Measurements from ENCODE around the gene AMFR. TPM values are rescaled to one million over a fixed set of nuclear protein-coding genes. Genes with fewer than 3 reads are reported as not detected.

AMFR gene
- polyA plus RNA-seq, 3 donors: 28.3 to 68.1 (median 48.9) TPM

- WGBS (ENCODE audit: insufficient coverage): 81% methylated on average over 13 of the region's 17 CpGs
- Mint-ChIP-seq H3K9me3 (no peaks in the 10 kb centered on the region), H3K4me1 (no peaks in the 10 kb centered on the region), H3K27ac (no peak overlapping the region), H3K27me3 (ENCODE audit: low read depth in 3 of 3) (peaks cover 1 to 4% (median 1%) of the 10 kb centered on the region in 3 donors), H3K4me3 (no peak overlapping the region), H3K36me3 (no peaks in the 10 kb centered on the region)
- Histone ChIP-seq H2AFZ (ENCODE audit: insufficient read depth, low read depth, low read length, poor library complexity, severe bottlenecking) (no peak overlapping the region), H3K4me1 (ENCODE audit: control insufficient read depth in 1 of 2, insufficient read depth in 2 of 2, low read length in 2 of 2) (no peaks in the 10 kb centered on the region), H3K4me3 (replicated peaks in 1 of 3; ENCODE audit: low read depth in 2 of 3, low read length in 3 of 3) (no peak overlapping the region), H3K4me2 (replicated peaks; ENCODE audit: extremely low read depth, low read length, poor library complexity, severe bottlenecking) (no peak overlapping the region), H3K79me2 (ENCODE audit: insufficient read depth, low read length) (no peaks in the 10 kb centered on the region), H4K20me1 (ENCODE audit: insufficient read depth, low read length) (no peaks in the 10 kb centered on the region), H3K9me3 (replicated peaks in 1 of 2; ENCODE audit: control insufficient read depth in 1 of 2, insufficient read depth in 1 of 2, low read length in 2 of 2) (no peaks in the 10 kb centered on the region), H3K36me3 (replicated peaks in 1 of 2; ENCODE audit: control insufficient read depth in 1 of 2, insufficient read depth in 2 of 2, low read length in 2 of 2) (no peaks in the 10 kb centered on the region), H3K9ac (ENCODE audit: insufficient read depth, low read length, poor library complexity, severe bottlenecking) (no peak overlapping the region), H3K27ac (ENCODE audit: low read depth in 1 of 2, low read length in 2 of 2) (no peak overlapping the region), H3K27me3 (ENCODE audit: control insufficient read depth in 2 of 2, insufficient read depth in 2 of 2, low read length in 2 of 2) (no peaks in the 10 kb centered on the region)
- TF ChIP-seq CTCF (IDR thresholded peaks at IDR 0.05): no peak
- intact Hi-C loops (cut with micrococcal nuclease): no loop called here
- DNase-seq: no peak
These were observed 84.4 kb downstream of the AMFR start for GRCh38 chr16:56340864-56341365.

GRCh38 chr16:56340416-56340815 is 84.9 kb downstream of the AMFR start:
- Histone ChIP-seq H3K4me3 (replicated peaks in 1 of 3; ENCODE audit: low read depth in 2 of 3, low read length in 3 of 3) (no peak overlapping the region), H4K20me1 (ENCODE audit: insufficient read depth, low read length) (no peaks in the 10 kb centered on the region), H3K36me3 (replicated peaks in 1 of 2; ENCODE audit: control insufficient read depth in 1 of 2, insufficient read depth in 2 of 2, low read length in 2 of 2) (no peaks in the 10 kb centered on the region), H2AFZ (ENCODE audit: insufficient read depth, low read depth, low read length, poor library complexity, severe bottlenecking) (no peak overlapping the region), H3K79me2 (ENCODE audit: insufficient read depth, low read length) (no peaks in the 10 kb centered on the region), H3K27ac (ENCODE audit: low read depth in 1 of 2, low read length in 2 of 2) (no peak overlapping the region), H3K4me1 (ENCODE audit: control insufficient read depth in 1 of 2, insufficient read depth in 2 of 2, low read length in 2 of 2) (no peaks in the 10 kb centered on the region), H3K9ac (ENCODE audit: insufficient read depth, low read length, poor library complexity, severe bottlenecking) (no peak overlapping the region), H3K9me3 (replicated peaks in 1 of 2; ENCODE audit: control insufficient read depth in 1 of 2, insufficient read depth in 1 of 2, low read length in 2 of 2) (no peaks in the 10 kb centered on the region), H3K27me3 (ENCODE audit: control insufficient read depth in 2 of 2, insufficient read depth in 2 of 2, low read length in 2 of 2) (no peaks in the 10 kb centered on the region), H3K4me2 (replicated peaks; ENCODE audit: extremely low read depth, low read length, poor library complexity, severe bottlenecking) (no peak overlapping the region)
- Mint-ChIP-seq H3K9me3 (no peaks in the 10 kb centered on the region), H3K36me3 (no peaks in the 10 kb centered on the region), H3K4me3 (no peak overlapping the region), H3K27ac (no peak overlapping the region), H3K27me3 (ENCODE audit: low read depth in 3 of 3) (peaks cover 1 to 2% (median 1%) of the 10 kb centered on the region in 3 donors), H3K4me1 (no peaks in the 10 kb centered on the region)
- intact Hi-C loops (cut with micrococcal nuclease): no loop called here
- WGBS (ENCODE audit: insufficient coverage): 98% methylated on average over 23 of the region's 23 CpGs
- no peak for DNase-seq
- no peak for TF ChIP-seq CTCF (IDR thresholded peaks at IDR 0.05)
